ENCODE results near the gene ACSL5. TPM values are rescaled to one million over a fixed set of nuclear protein-coding genes. Genes with fewer than 3 reads are reported as not detected.
"Not testable (repeated sequence)": the region's sequence is repeated elsewhere in the genome, so short reads cannot be mapped to it uniquely, and the experiment has no call there.

Gene ACSL5
- total RNA-seq, 4 donors from 2014 or later: 7.4 to 30.6 (median 11.9) TPM

GRCh38 chr10:112379635-112380296 is 5.8 kb downstream of the ACSL5 start:
- H3K9me3 ChIP-seq: no peaks in the 10 kb centered on the region
- intact Hi-C loops (cut with DNase I; ENCODE audit: low total_unique reads): no loop called here
- no peak overlapping the region for H3K4me3 ChIP-seq
- no peaks in the 10 kb centered on the region for H3K4me1 ChIP-seq
- no peaks in the 10 kb centered on the region for H3K27me3 ChIP-seq
- DNase-seq: no peak
- H3K36me3 ChIP-seq: no peaks in the 10 kb centered on the region
- H3K27ac ChIP-seq: no peak overlapping the region
- TF ChIP-seq POLR2A (IDR thresholded peaks at IDR 0.05): no peak
- TF ChIP-seq, protein P1, sequence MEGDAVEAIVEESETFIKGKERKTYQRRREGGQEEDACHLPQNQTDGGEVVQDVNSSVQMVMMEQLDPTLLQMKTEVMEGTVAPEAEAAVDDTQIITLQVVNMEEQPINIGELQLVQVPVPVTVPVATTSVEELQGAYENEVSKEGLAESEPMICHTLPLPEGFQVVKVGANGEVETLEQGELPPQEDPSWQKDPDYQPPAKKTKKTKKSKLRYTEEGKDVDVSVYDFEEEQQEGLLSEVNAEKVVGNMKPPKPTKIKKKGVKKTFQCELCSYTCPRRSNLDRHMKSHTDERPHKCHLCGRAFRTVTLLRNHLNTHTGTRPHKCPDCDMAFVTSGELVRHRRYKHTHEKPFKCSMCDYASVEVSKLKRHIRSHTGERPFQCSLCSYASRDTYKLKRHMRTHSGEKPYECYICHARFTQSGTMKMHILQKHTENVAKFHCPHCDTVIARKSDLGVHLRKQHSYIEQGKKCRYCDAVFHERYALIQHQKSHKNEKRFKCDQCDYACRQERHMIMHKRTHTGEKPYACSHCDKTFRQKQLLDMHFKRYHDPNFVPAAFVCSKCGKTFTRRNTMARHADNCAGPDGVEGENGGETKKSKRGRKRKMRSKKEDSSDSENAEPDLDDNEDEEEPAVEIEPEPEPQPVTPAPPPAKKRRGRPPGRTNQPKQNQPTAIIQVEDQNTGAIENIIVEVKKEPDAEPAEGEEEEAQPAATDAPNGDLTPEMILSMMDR (IDR thresholded peaks at IDR 0.05): no peak

- Histone ChIP-seq H3K9me3 (no peaks in the 10 kb centered on the region), H3K4me3 (no peak overlapping the region), H3K4me1 (no peaks in the 10 kb centered on the region), H3K27ac (no peak overlapping the region), H3K36me3 (no peaks in the 10 kb centered on the region), H3K27me3 (no peaks in the 10 kb centered on the region)
- intact Hi-C loops (cut with DNase I; ENCODE audit: low total_unique reads): no loop called here
- DNase-seq: no peak
- TF ChIP-seq, protein P1 (IDR thresholded peaks at IDR 0.05): no peak
- TF ChIP-seq POLR2A (IDR thresholded peaks at IDR 0.05): no peak
Measured at GRCh38 chr10:112382515-112383235, 8.8 kb downstream of the ACSL5 start.

GRCh38 chr10:112383325-112383724 is 9.4 kb downstream of the ACSL5 start:
- Histone ChIP-seq H3K27me3 (no peaks in the 10 kb centered on the region), H3K4me1 (no peaks in the 10 kb centered on the region), H3K9me3 (no peaks in the 10 kb centered on the region), H3K36me3 (no peaks in the 10 kb centered on the region), H3K27ac (no peak overlapping the region), H3K4me3 (no peak overlapping the region)
- no peak for TF ChIP-seq POLR2A (IDR thresholded peaks at IDR 0.05)
- TF ChIP-seq, protein P1 (IDR thresholded peaks at IDR 0.05): no peak
- no peak for DNase-seq
- intact Hi-C loops (cut with DNase I; ENCODE audit: low total_unique reads): no loop called here

GRCh38 chr10:112384141-112384540 is 10.2 kb downstream of the ACSL5 start:
- intact Hi-C loops (cut with DNase I; ENCODE audit: low total_unique reads): no loop called here
- H3K27ac ChIP-seq: no peak overlapping the region
- H3K27me3 ChIP-seq: no peaks in the 10 kb centered on the region

GRCh38 chr10:112385201-112385600 is 11.3 kb downstream of the ACSL5 start:
- Histone ChIP-seq H3K27ac (no peak overlapping the region), H3K4me3 (no peak overlapping the region), H3K4me1 (no peaks in the 10 kb centered on the region), H3K9me3 (no peaks in the 10 kb centered on the region), H3K27me3 (no peaks in the 10 kb centered on the region), H3K36me3 (no peaks in the 10 kb centered on the region)
- no peak for DNase-seq
- intact Hi-C loops (cut with DNase I; ENCODE audit: low total_unique reads): no loop called here
- no peak for TF ChIP-seq POLR2A (IDR thresholded peaks at IDR 0.05)
- TF ChIP-seq, protein P1 (IDR thresholded peaks at IDR 0.05): no peak

More at GRCh38 chr10:112384141-112384540, 10.2 kb downstream of the ACSL5 start:
- TF ChIP-seq POLR2A (IDR thresholded peaks at IDR 0.05): no peak
- TF ChIP-seq, protein P1 (IDR thresholded peaks at IDR 0.05): no peak
- no peaks in the 10 kb centered on the region for H3K36me3 ChIP-seq
- no peak for DNase-seq
- H3K4me3 ChIP-seq: no peak overlapping the region
- H3K4me1 ChIP-seq: no peaks in the 10 kb centered on the region
- no peaks in the 10 kb centered on the region for H3K9me3 ChIP-seq

DNA sequence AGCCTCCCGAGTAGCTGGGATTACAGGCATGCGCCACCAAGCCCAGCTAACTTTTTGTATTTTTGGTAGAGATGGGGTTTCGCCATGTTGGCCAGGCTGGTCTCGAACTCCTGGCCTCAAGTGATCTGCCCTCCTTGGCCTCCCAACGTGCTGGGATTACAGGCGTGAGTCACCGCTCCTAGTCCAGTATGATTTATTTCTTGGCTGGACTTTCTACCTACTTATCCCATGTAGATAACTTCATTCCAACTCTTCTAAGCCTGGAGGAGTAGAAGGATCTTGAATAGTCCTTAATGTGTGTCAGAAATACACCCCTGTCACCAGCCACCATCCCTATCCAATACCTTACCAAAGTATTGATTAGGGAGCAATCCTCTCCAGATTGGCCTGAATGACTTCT is 14.1 kb downstream of the ACSL5 start:
- not testable (repeated sequence) for H3K27me3 ChIP-seq, H3K9me3 ChIP-seq

More for the DNA sequence above, 14.1 kb downstream of the ACSL5 start:
- H3K27ac ChIP-seq; H3K36me3 ChIP-seq; intact Hi-C loops (cut with DNase I; ENCODE audit: low total_unique reads); H3K4me1 ChIP-seq; DNase-seq; H3K4me3 ChIP-seq: not testable (repeated sequence)
